Mucosa of rectum (tissue), 2 donors: ENCODE data around the gene HAUS8.

Experiments used
- H3K27ac ChIP-seq, 2 donors: one replicate each; pipeline ENCODE4 v1.7.0; 2013; ENCODE audit warnings: inconsistent platforms in 2 of 2, low read depth in 2 of 2, low read length in 2 of 2
- H3K27me3 ChIP-seq, 2 donors: one replicate each; pipeline ENCODE4 v1.7.0; 2013; ENCODE audit warnings: low read length in 2 of 2; ENCODE audit not compliant: control insufficient read depth in 2 of 2, insufficient read depth in 2 of 2
- H3K36me3 ChIP-seq, 2 donors: one replicate each; pipeline ENCODE4 v1.7.0; 2013; ENCODE audit warnings: low read length in 2 of 2; ENCODE audit not compliant: control insufficient read depth in 2 of 2, insufficient read depth in 2 of 2
- H3K4me1 ChIP-seq, 2 donors: one replicate each; pipeline ENCODE4 v1.7.0; 2013; ENCODE audit warnings: low read length in 2 of 2, mild to moderate bottlenecking in 1 of 2; ENCODE audit not compliant: control insufficient read depth in 2 of 2, insufficient read depth in 2 of 2
- H3K4me3 ChIP-seq, 2 donors: one replicate each; pipeline ENCODE4 v1.7.0; 2013; ENCODE audit warnings: low read length in 2 of 2
- H3K9ac ChIP-seq, 2 donors: one replicate each; pipeline ENCODE4 v1.7.0; 2013; ENCODE audit warnings: low read length in 2 of 2, low read depth in 1 of 2, mild to moderate bottlenecking in 1 of 2
- H3K9me3 ChIP-seq, 2 donors: one replicate each; pipeline ENCODE4 v1.7.0; 2013; ENCODE audit warnings: low read length in 2 of 2; ENCODE audit not compliant: control insufficient read depth in 2 of 2
- donor health status: healthy.
- donor health status: Normal muscosa, but diverticular disease.

The HAUS8 gene, protein sequence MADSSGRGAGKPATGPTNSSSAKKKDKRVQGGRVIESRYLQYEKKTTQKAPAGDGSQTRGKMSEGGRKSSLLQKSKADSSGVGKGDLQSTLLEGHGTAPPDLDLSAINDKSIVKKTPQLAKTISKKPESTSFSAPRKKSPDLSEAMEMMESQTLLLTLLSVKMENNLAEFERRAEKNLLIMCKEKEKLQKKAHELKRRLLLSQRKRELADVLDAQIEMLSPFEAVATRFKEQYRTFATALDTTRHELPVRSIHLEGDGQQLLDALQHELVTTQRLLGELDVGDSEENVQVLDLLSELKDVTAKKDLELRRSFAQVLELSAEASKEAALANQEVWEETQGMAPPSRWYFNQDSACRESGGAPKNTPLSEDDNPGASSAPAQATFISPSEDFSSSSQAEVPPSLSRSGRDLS

DNA sequence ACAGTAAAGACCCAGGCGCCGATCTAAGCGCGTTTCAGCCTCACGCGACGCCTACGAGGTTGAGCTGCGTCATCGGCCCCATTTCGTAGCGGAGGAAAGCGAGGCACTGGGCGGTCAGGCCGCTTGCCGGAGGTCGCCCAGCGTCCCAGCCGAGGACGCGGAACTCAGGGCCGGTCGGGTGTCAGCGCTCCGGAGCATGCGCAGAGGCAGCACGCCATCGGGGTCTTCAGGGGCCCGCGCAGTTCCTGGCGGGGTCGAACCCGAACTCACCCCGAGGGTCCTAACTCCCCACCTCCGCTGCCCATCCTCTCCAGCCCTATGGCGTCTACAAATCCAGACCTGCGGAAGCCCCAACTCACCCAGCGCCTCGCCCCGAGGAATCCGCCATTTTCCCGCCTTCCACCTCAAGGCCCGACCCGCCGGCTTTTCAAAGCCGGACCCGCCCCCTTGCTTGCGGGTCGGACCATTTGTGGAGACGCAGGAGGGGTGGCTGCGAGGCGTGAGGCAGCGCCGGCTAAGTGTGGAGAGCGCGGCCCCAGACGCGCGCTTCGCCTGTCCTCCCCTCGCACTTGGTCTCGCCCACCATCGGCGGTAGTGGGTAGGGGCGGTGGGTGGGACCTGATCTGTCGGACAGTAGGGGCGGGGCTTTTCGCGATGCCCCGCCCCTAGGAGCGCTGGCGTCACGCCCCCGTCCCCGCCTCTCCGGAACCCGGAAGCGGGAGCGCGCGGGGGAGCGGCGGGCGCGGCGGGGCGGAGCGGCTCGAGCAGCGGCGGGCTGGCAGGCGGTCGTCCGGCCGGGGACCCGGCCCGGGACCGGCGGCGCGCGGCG lies at the start of gene HAUS8, which contains the start of gene MYO9B:
TSS of gene HAUS8 (minus strand) at position 418 of the 829 bp plus-strand sequence. CDS start at position 388, 30 bp downstream.
TSS of gene MYO9B (plus strand) at position 743 of the 829 bp plus-strand sequence. CDS start 25,941 bp downstream, outside the sequence.
- peak within 1 kb of the TSS; percentile 93 to 96 for H3K9ac ChIP-seq
- H3K9me3 ChIP-seq, result no peaks in the 10 kb centered on the region
- no peaks in the 10 kb centered on the region for H3K27me3 ChIP-seq
- peak within 1 kb of the TSS; percentile 96 to 97 for H3K4me3 ChIP-seq
- peaks cover 25 to 32% of the 10 kb centered on the region in 2 donors for H3K4me1 ChIP-seq
- H3K36me3 ChIP-seq, result peaks cover 4 to 22% of the 10 kb centered on the region in 2 donors
- peak within 1 kb of the TSS; percentile 89 for H3K27ac ChIP-seq

DNA sequence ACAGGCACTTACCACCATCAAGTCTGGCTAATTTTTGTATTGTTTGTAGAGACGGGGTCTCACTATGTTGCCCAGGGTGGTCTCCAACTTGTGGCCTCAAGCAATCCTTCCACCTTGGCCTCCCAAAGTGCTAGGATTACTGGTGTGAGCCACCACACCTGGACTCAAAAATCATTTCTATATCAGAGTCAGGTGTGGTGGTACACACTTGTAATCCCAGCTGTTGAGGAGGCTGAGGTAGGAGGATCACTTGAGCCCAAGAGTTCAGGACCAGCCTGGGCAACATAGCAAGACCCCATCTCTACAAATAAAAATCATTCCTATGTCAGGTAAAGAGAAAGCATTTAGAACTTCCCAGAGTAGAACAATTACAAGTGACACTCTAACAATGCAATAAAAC lies 48.8 kb upstream of the HAUS8 start:
- Histone ChIP-seq H3K27me3 (no peaks in the 10 kb centered on the region), H3K9me3 (no peaks in the 10 kb centered on the region), H3K36me3 (peaks cover 0 to 6% of the 10 kb centered on the region in 2 donors), H3K9ac (no peak overlapping the region), H3K4me1 (peaks cover 8 to 15% of the 10 kb centered on the region in 2 donors), H3K27ac (no peak overlapping the region), H3K4me3 (no peak overlapping the region)

DNA sequence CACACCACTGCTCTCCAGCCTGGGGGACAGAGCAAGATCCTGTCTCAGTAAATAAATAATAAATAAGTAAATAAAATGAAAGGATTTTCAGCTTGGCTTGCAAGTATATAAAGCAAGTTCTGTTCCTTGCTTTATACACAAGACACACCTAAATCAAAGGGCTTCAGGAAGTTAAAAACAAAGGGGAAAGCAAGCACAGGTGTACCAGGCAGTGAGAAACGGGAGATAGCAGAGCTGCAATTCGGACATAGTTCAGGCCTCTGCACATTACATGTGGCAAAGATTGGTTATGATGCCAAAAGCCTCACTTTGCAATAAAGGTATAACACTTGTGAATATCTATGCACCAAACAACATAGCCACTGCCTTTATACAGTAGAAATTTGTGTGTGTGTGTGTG lies 47.8 kb upstream of the HAUS8 start:
- Histone ChIP-seq H3K36me3 (peaks cover 0 to 9% of the 10 kb centered on the region in 2 donors), H3K9me3 (no peaks in the 10 kb centered on the region), H3K27me3 (no peaks in the 10 kb centered on the region), H3K9ac (no peak overlapping the region), H3K4me1 (peaks cover 8 to 15% of the 10 kb centered on the region in 2 donors), H3K27ac (peak overlapping the region in 1 of 2 donors; percentile 20), H3K4me3 (no peak overlapping the region)

DNA sequence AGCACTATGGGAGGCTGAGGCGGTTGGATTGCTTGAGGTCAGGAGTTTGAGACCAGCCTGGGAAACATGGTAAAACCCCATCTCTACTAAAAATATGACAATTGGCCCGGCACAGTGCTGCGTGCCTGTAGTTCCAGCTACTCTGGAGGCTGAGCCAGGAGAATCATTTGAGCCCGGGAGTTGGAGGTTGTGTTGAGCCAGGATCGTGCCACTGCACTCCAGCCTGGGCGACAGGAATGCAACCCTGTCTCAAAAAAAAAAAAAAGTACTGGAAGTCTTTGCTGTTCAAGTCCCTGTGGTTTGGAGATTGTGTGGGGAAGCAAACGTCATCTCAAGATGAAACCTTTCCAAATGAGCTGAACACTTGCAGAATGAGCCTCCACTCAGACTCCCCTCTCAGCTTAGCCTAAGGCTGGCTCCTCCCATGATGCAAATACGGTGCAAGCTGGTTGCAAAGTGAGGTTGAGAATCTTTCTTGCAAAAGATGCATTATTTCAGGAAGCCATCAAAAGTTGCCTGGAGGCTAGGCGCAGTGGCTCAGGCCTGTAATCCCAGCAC lies 46.6 kb upstream of the HAUS8 start:
- Histone ChIP-seq H3K4me3 (no peak overlapping the region), H3K36me3 (peaks cover 0 to 9% of the 10 kb centered on the region in 2 donors), H3K4me1 (peaks cover 8 to 15% of the 10 kb centered on the region in 2 donors), H3K27me3 (no peaks in the 10 kb centered on the region), H3K9ac (no peak overlapping the region), H3K9me3 (no peaks in the 10 kb centered on the region), H3K27ac (no peak overlapping the region)

DNA sequence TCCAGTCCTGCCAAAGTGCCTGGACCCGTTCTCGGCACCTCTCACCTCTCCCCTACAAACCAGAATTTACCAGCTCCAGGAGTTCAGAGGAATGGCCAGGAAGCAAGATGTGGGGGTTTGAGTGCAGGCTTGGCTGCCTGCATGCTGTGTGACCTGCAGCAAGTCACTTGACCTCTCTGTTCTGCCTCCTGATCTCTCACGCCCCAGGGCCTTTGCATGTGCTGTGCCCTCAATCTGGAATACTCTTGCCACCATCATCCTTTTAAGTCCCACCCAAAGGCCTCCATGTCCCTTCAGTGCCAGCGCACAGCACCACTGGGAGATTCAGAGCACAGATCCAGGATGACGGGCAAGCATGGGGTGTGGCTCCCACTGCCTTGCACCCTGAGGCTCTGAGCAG lies 43.7 kb upstream of the HAUS8 start:
- Histone ChIP-seq H3K27me3 (no peaks in the 10 kb centered on the region), H3K4me1 (peaks cover 0 to 4% of the 10 kb centered on the region in 2 donors), H3K4me3 (no peak overlapping the region), H3K9me3 (no peaks in the 10 kb centered on the region), H3K36me3 (peaks cover 0 to 9% of the 10 kb centered on the region in 2 donors), H3K27ac (no peak overlapping the region), H3K9ac (no peak overlapping the region)

DNA sequence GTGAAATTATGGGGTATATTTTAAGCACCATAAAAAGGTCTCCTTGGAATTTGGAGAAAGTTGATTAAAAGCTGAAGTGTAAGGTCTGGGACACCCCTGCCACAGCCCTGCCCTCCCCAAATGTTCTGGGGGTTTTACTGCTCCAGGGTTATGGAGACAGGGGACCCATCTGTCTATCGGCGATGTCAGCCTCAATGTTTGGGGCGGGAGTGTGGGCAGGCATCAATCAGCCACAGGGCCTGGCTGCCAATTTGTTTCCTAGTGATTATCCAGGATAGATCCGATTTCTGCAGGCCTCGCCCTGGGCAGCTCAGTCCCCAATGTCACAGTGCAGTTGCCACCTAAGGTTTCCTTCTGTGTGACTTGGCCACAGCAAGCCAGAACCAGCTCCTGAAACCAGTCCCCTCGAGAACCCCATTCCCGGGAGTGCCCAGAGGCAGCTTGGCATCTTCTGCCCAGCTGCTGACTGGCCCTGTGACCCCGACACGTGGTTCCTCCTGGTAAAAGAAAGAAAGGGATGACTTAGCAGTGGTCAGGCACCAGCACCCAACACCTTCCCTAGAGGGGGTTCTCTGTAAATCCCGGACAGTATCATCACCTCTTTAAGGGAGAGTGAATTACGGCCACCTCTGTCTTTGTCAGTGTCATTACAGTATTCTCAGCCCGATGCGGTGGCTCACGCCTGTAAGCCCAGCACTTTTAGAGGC lies 41.9 kb upstream of the HAUS8 start:
- H3K9ac ChIP-seq, result no peak overlapping the region
- no peaks in the 10 kb centered on the region for H3K27me3 ChIP-seq
- peak overlapping the region in 1 of 2 donors; percentile 23 for H3K27ac ChIP-seq
- peaks cover 3 to 5% of the 10 kb centered on the region in 2 donors for H3K4me1 ChIP-seq
- H3K9me3 ChIP-seq, result no peaks in the 10 kb centered on the region
- peaks cover 0 to 14% of the 10 kb centered on the region in 2 donors for H3K36me3 ChIP-seq
- no peak overlapping the region for H3K4me3 ChIP-seq

DNA sequence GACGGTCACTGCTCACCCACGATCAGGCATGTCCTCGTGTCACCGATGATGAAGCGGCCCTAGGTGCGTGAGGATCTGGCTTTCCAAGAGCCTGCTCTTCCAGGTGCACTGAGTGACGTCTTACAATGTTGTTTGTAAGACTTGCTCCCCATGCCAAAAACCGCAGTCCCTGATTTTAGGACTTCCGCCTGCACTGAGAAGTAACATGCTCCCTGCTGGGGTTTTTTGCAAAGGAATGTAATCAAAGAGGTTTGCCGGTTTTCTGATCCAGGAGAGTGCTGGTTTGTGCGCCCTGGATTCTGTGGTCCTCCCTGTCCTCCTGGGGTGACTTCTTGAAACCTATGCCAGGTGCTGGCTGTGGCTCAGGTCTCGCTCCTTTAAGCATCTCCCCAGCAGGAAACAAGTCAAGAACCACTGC lies 39.2 kb upstream of the HAUS8 start:
- H3K9ac ChIP-seq, result no peak overlapping the region
- H3K4me1 ChIP-seq, result peaks cover 5 to 11% of the 10 kb centered on the region in 2 donors

DNA sequence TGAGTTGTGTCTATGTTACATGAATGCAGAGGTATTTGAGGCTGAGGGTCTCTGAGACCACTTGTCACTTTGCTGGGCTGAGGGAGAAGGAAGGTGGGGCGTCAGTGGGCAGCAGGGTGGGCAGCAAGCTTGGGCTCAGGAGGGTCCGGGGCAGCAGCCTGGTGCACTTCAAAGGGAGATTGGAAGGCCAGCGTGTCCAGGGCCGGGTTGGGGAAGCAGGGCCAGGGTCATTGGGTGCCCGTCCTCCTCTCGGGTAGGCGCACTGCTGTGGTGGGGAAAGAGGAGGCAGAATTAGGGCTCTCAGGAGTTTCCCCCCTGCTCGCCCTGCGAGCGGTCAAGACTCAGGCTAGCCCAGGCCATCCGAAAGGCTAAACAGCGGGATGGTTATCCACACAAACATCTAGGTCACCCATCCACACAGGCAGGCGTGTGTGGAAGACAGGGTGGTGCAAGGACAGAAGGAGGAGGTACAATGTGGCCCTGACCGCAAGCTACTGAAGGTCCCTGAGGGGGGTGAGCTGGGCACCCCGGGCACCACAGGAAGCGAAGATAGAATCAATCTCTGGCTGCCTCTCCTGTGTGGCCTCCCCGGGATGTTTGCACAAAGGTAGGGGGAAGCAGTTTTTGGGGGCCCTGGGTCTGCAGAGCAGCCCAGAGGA lies 38.0 kb upstream of the HAUS8 start:
- Histone ChIP-seq H3K9me3 (no peaks in the 10 kb centered on the region), H3K27ac (peak overlapping the region; percentile 34 to 67), H3K27me3 (no peaks in the 10 kb centered on the region), H3K4me1 (peaks cover 7 to 14% of the 10 kb centered on the region in 2 donors), H3K9ac (peak overlapping the region in 1 of 2 donors; percentile 5), H3K36me3 (peaks cover 3 to 12% of the 10 kb centered on the region in 2 donors), H3K4me3 (no peak overlapping the region)

More for the DNA sequence above, 39.2 kb upstream of the HAUS8 start:
- Histone ChIP-seq H3K36me3 (peaks cover 3 to 18% of the 10 kb centered on the region in 2 donors), H3K27me3 (no peaks in the 10 kb centered on the region), H3K9me3 (no peaks in the 10 kb centered on the region), H3K4me3 (no peak overlapping the region), H3K27ac (peak overlapping the region; percentile 34 to 67)

DNA sequence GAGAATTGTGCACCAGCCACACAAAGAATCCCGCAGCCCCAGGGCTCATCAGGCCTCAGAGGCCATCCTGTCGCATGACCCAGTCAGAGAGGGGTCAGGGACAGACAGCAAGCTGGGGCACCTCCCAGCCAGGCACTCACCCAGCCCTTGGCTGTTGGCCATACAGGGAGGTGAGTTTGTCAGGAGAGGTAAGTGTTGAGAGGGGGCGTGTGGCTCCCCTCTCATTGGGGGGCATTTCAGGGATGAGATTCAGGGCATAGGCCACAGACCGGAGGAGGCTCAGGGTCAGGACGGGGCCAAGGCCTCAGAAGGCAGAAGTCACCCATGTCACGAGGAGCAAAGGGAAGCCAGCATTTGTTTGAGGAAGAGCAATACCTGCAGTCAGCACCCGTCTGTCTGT lies 37.4 kb upstream of the HAUS8 start:
- Histone ChIP-seq H3K36me3 (peaks cover 3 to 12% of the 10 kb centered on the region in 2 donors), H3K27me3 (no peaks in the 10 kb centered on the region), H3K27ac (peak overlapping the region; percentile 34 to 67), H3K9ac (no peak overlapping the region), H3K9me3 (no peaks in the 10 kb centered on the region), H3K4me3 (no peak overlapping the region), H3K4me1 (peaks cover 11 to 19% of the 10 kb centered on the region in 2 donors)
